Measurements from ENCODE around the gene CALML5. TPM values are rescaled to one million over a fixed set of nuclear protein-coding genes. Genes with fewer than 3 reads are reported as not detected.

Gene CALML5
- total and polyA plus RNA-seq, 2 donors (not counting 1 experiment from before 2014, with no cell fraction given), result not detected

DNA sequence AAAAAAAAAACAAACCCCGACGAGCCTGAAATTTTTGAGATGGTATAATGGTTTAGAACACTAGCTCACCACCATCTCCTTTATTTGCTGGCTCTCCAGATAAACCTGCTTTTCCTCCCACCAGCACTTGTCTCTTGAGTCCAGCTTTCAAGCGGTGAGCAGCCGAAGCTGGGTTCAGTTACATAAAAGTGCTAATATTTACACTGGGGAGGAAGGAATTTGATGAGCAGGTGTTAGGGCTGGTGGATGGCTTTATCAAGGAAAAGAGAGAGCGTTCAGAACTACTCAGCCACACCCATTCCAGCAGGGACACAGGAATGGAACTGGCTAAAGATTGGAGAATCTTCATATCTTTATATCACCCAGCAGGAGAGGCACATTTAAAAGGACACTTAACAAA, 18.8 kb upstream of the CALML5 start:
- no peak overlapping the region for H3K9ac ChIP-seq (ENCODE audit: insufficient read depth, low read length)
- no peak overlapping the region for H3K4me2 ChIP-seq (ENCODE audit: extremely low read depth, insufficient read depth, low read length)
- no peaks in the 10 kb centered on the region for H4K20me1 ChIP-seq (ENCODE audit: control insufficient read depth, extremely low read depth, insufficient read depth, low read length)
- H3K4me1 ChIP-seq (ENCODE audit: control insufficient read depth, extremely low read depth, insufficient read depth, low read length), result no peaks in the 10 kb centered on the region
- no peak overlapping the region for H3K4me3 ChIP-seq (replicated peaks in 1 of 4; ENCODE audit: control extremely low read depth in 1 of 4, insufficient read depth in 1 of 4, low read depth in 3 of 4, low read length in 4 of 4)
- H3K36me3 ChIP-seq (ENCODE audit: control insufficient read depth, insufficient read depth, low read length), result no peaks in the 10 kb centered on the region
- no peak for DNase-seq (ENCODE audit: low read depth in 2 of 2)
- H3K27me3 ChIP-seq (ENCODE audit: control insufficient read depth, insufficient read depth, low read length), result peaks cover 20% of the 10 kb centered on the region
- H3K27ac ChIP-seq (ENCODE audit: insufficient read depth, low read length), result no peak overlapping the region
- no peaks in the 10 kb centered on the region for H3K79me2 ChIP-seq (ENCODE audit: control insufficient read depth, insufficient read depth, low read length)
- H3K9me3 ChIP-seq (ENCODE audit: control insufficient read depth, insufficient read depth, low read depth, low read length), result no peaks in the 10 kb centered on the region
- H2AFZ ChIP-seq (ENCODE audit: low read length), result no peak overlapping the region
- no peak for TF ChIP-seq EZH2 (IDR thresholded peaks at IDR 0.05; ENCODE audit: low read length, missing control alignments)
- TF ChIP-seq CTCF (conservative IDR thresholded peaks at IDR 0.05 in 1 of 2, IDR thresholded peaks at IDR 0.05 in 1 of 2; ENCODE audit: low read depth in 1 of 2, low read length in 2 of 2), result no peak

GRCh38 chr10:5517546-5517945, 18.2 kb upstream of the CALML5 start:
- TF ChIP-seq CTCF (conservative IDR thresholded peaks at IDR 0.05 in 1 of 2, IDR thresholded peaks at IDR 0.05 in 1 of 2; ENCODE audit: low read depth in 1 of 2, low read length in 2 of 2) (no peak), EZH2 (IDR thresholded peaks at IDR 0.05; ENCODE audit: low read length, missing control alignments) (no peak)
- no peaks in the 10 kb centered on the region for H4K20me1 ChIP-seq (ENCODE audit: control insufficient read depth, extremely low read depth, insufficient read depth, low read length)
- H3K4me2 ChIP-seq (ENCODE audit: extremely low read depth, insufficient read depth, low read length), result no peak overlapping the region
- no peak overlapping the region for H3K27ac ChIP-seq (ENCODE audit: insufficient read depth, low read length)
- peaks cover 20% of the 10 kb centered on the region for H3K27me3 ChIP-seq (ENCODE audit: control insufficient read depth, insufficient read depth, low read length)
- no peaks in the 10 kb centered on the region for H3K9me3 ChIP-seq (ENCODE audit: control insufficient read depth, insufficient read depth, low read depth, low read length)
- no peaks in the 10 kb centered on the region for H3K36me3 ChIP-seq (ENCODE audit: control insufficient read depth, insufficient read depth, low read length)
- DNase-seq (ENCODE audit: low read depth in 2 of 2), result no peak
- no peaks in the 10 kb centered on the region for H3K4me1 ChIP-seq (ENCODE audit: control insufficient read depth, extremely low read depth, insufficient read depth, low read length)
- H2AFZ ChIP-seq (ENCODE audit: low read length), result no peak overlapping the region
- H3K9ac ChIP-seq (ENCODE audit: insufficient read depth, low read length), result no peak overlapping the region
- no peak overlapping the region for H3K4me3 ChIP-seq (replicated peaks in 1 of 4; ENCODE audit: control extremely low read depth in 1 of 4, insufficient read depth in 1 of 4, low read depth in 3 of 4, low read length in 4 of 4)
- no peaks in the 10 kb centered on the region for H3K79me2 ChIP-seq (ENCODE audit: control insufficient read depth, insufficient read depth, low read length)

DNA sequence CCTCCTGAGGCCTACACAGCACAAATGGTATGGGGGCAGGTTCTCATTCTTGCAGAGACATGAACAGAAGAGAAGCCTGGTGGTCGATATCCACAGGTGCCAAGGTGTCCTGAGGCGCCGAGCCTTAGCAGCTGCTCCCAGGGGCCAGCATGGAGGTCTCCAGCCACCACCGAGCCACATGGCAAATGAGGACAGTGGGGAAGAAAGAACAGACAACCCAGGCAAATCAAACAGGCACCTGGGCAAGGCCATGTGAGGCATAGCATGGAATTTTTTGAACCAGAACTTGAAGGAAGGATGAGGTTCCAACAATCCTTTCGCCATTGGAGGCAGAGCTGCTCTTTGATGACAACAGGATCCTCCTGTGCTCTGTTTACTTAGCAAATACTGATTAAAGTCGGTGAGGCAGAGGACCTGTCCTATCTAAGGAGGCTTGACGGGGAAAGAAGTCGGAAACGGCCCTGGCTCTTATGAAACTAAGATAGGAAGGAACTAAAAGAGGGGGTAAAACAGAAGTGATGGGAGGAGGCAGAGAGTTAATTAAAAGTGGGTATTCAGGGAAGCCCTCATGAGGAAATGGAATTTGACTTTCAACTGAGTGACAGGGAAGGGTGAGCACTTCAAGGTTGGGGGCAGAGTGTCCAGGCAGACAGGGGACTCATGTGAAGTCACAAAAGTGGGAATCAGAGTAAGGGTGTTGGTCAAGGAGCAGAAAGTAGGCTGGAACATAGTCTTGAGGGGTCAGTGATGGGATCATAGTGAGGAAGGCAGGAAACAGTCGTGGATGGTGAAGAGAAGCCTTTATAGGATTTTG, 16.8 kb upstream of the CALML5 start:
- no peaks in the 10 kb centered on the region for H3K79me2 ChIP-seq (ENCODE audit: control insufficient read depth, insufficient read depth, low read length)
- peaks cover 20% of the 10 kb centered on the region for H3K27me3 ChIP-seq (ENCODE audit: control insufficient read depth, insufficient read depth, low read length)
- no peaks in the 10 kb centered on the region for H3K9me3 ChIP-seq (ENCODE audit: control insufficient read depth, insufficient read depth, low read depth, low read length)
- H3K4me3 ChIP-seq (replicated peaks in 1 of 4; ENCODE audit: control extremely low read depth in 1 of 4, insufficient read depth in 1 of 4, low read depth in 3 of 4, low read length in 4 of 4), result no peak overlapping the region
- DNase-seq (ENCODE audit: low read depth in 2 of 2), result no peak
- H4K20me1 ChIP-seq (ENCODE audit: control insufficient read depth, extremely low read depth, insufficient read depth, low read length), result no peaks in the 10 kb centered on the region
- no peaks in the 10 kb centered on the region for H3K36me3 ChIP-seq (ENCODE audit: control insufficient read depth, insufficient read depth, low read length)
- H3K4me1 ChIP-seq (ENCODE audit: control insufficient read depth, extremely low read depth, insufficient read depth, low read length), result no peaks in the 10 kb centered on the region
- no peak overlapping the region for H2AFZ ChIP-seq (ENCODE audit: low read length)
- no peak overlapping the region for H3K4me2 ChIP-seq (ENCODE audit: extremely low read depth, insufficient read depth, low read length)
- H3K27ac ChIP-seq (ENCODE audit: insufficient read depth, low read length), result no peak overlapping the region
- no peak overlapping the region for H3K9ac ChIP-seq (ENCODE audit: insufficient read depth, low read length)
- no peak for TF ChIP-seq CTCF (conservative IDR thresholded peaks at IDR 0.05 in 1 of 2, IDR thresholded peaks at IDR 0.05 in 1 of 2; ENCODE audit: low read depth in 1 of 2, low read length in 2 of 2)
- no peak for TF ChIP-seq EZH2 (IDR thresholded peaks at IDR 0.05; ENCODE audit: low read length, missing control alignments)
